GM23338 (cell line): ENCODE data around the gene GRAMD1C.

Source experiments
- CREB1 ChIP-seq: fragments of 250-450 bp; sonication (Bioruptor Pico); IDR thresholded peaks from 2 replicates; pipeline ENCODE4 v1.5.0; 2020; ENCODE audit warnings: low read depth, mild to moderate bottlenecking, moderate library complexity
- ETS1 ChIP-seq: IDR thresholded peaks from 2 replicates; pipeline ENCODE4 v1.6.1; 2016; ENCODE audit warnings: antibody characterized with exemption
- EZH2 ChIP-seq: fragments of 200-600 bp; sonication (generic); IDR thresholded peaks from one replicate; pipeline ENCODE4 v1.8.0; 2017; ENCODE audit warnings: antibody characterized with exemption, mild to moderate bottlenecking, low read depth; ENCODE audit not compliant: unreplicated experiment
- EZH2phosphoT487 ChIP-seq: fragments of 200-600 bp; sonication (generic); IDR thresholded peaks from one replicate; pipeline ENCODE4 v1.8.1; 2018; ENCODE audit warnings: antibody characterized with exemption; ENCODE audit not compliant: unreplicated experiment
- NANOG ChIP-seq: IDR thresholded peaks from 2 replicates; pipeline ENCODE4 v1.6.1; 2016; ENCODE audit warnings: antibody characterized with exemption, borderline replicate concordance
- POLR2AphosphoS5 ChIP-seq: IDR thresholded peaks from 2 replicates; pipeline ENCODE4 v1.6.1; 2016; ENCODE audit warnings: antibody characterized with exemption, low read depth
- STAT1 ChIP-seq: IDR thresholded peaks from one replicate; pipeline ENCODE4 v1.6.1; 2016; ENCODE audit warnings: antibody characterized with exemption; ENCODE audit not compliant: unreplicated experiment
- ZNF114 ChIP-seq: fragments of 250-450 bp; sonication (Bioruptor Pico); IDR thresholded peaks from 2 replicates; pipeline ENCODE4 v1.5.0; 2020; ENCODE audit warnings: mild to moderate bottlenecking, moderate library complexity
- ZNF331 ChIP-seq: fragments of 250-450 bp; sonication (Bioruptor Pico); IDR thresholded peaks from 2 replicates; pipeline ENCODE4 v1.5.0; 2020; ENCODE audit warnings: low read depth, mild to moderate bottlenecking, moderate library complexity
- TF ChIP-seq, protein P1 (sequence below): IDR thresholded peaks from one replicate; pipeline ENCODE4 v1.6.1; 2018; ENCODE audit warnings: antibody characterized with exemption; ENCODE audit not compliant: unreplicated experiment
- TF ChIP-seq, protein P2 (sequence below), 2 experiments: fragments of 200-600 bp in 1 of 2; sonication (generic) in 1 of 2; conservative IDR thresholded peaks; 2 replicates each; pipeline versions ENCODE4 v1.5.1 to v1.6.1; 2016 to 2017; ENCODE audit warnings: antibody characterized with exemption in 2 of 2, low read depth in 2 of 2, mild to moderate bottlenecking in 2 of 2, moderate library complexity in 1 of 2

DNA sequence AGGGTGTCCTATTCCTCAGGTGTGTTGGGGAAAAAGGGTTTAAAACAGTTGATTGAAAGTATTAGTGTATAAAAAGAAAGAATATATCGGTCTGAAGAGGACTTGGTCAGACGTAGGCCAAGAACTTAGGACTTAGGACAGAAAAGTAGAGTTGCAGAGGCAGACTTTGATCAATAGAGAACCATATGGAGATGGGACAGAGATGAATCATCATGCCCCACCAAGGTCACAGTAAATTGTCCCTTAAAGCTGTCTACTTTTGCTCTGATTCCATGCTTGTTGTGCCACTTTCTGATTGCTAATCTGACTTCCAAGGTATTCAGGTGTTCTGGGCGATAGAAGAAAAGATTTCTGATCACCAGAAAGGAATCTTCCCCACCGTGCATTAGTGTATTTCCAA, 56.3 kb downstream of the GRAMD1C start:
- TF ChIP-seq, protein P1, sequence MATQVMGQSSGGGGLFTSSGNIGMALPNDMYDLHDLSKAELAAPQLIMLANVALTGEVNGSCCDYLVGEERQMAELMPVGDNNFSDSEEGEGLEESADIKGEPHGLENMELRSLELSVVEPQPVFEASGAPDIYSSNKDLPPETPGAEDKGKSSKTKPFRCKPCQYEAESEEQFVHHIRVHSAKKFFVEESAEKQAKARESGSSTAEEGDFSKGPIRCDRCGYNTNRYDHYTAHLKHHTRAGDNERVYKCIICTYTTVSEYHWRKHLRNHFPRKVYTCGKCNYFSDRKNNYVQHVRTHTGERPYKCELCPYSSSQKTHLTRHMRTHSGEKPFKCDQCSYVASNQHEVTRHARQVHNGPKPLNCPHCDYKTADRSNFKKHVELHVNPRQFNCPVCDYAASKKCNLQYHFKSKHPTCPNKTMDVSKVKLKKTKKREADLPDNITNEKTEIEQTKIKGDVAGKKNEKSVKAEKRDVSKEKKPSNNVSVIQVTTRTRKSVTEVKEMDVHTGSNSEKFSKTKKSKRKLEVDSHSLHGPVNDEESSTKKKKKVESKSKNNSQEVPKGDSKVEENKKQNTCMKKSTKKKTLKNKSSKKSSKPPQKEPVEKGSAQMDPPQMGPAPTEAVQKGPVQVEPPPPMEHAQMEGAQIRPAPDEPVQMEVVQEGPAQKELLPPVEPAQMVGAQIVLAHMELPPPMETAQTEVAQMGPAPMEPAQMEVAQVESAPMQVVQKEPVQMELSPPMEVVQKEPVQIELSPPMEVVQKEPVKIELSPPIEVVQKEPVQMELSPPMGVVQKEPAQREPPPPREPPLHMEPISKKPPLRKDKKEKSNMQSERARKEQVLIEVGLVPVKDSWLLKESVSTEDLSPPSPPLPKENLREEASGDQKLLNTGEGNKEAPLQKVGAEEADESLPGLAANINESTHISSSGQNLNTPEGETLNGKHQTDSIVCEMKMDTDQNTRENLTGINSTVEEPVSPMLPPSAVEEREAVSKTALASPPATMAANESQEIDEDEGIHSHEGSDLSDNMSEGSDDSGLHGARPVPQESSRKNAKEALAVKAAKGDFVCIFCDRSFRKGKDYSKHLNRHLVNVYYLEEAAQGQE = no peak
- TF ChIP-seq, protein P2, sequence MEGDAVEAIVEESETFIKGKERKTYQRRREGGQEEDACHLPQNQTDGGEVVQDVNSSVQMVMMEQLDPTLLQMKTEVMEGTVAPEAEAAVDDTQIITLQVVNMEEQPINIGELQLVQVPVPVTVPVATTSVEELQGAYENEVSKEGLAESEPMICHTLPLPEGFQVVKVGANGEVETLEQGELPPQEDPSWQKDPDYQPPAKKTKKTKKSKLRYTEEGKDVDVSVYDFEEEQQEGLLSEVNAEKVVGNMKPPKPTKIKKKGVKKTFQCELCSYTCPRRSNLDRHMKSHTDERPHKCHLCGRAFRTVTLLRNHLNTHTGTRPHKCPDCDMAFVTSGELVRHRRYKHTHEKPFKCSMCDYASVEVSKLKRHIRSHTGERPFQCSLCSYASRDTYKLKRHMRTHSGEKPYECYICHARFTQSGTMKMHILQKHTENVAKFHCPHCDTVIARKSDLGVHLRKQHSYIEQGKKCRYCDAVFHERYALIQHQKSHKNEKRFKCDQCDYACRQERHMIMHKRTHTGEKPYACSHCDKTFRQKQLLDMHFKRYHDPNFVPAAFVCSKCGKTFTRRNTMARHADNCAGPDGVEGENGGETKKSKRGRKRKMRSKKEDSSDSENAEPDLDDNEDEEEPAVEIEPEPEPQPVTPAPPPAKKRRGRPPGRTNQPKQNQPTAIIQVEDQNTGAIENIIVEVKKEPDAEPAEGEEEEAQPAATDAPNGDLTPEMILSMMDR (conservative IDR thresholded peaks at IDR 0.05; ENCODE audit: low read depth in 2 of 2) = no peak
- TF ChIP-seq ZNF114 (CRISPR knock-in tag) = no peak
- no peak for TF ChIP-seq POLR2AphosphoS5
- no peak for TF ChIP-seq EZH2phosphoT487
- TF ChIP-seq EZH2 = no peak
- TF ChIP-seq STAT1 = no peak
- TF ChIP-seq ZNF331 = no peak
- no peak for TF ChIP-seq CREB1 (CRISPR knock-in tag)
- TF ChIP-seq ETS1 = no peak
- TF ChIP-seq NANOG = no peak
